PC-3 (cell line): ENCODE measurements around the gene ALOX12B. TPM values are rescaled to one million over a fixed set of nuclear protein-coding genes. Genes with fewer than 3 reads are reported as not detected.

Experiments used
- ATAC-seq: fragments of 200-7000 bp; cut with Tn5 transposase; 2 replicates; pipeline ENCODE4 v1.9.1; 2020; ENCODE audit warnings: mild to moderate bottlenecking, moderate library complexity
- Bru-seq: library from RNA; stranded (reverse); fragments of 400-500 nt; gene quantifications from one replicate; lab custom pipeline; 2021; lab: Mats Ljungman, UMichigan
- BruChase-seq, 2 experiments: library from RNA; stranded (reverse); fragments of 400-500 nt; gene quantifications; one replicate each; lab custom pipeline; 2021; lab: Mats Ljungman, UMichigan
- BruUV-seq: library from RNA; stranded (reverse); fragments of 400-500 nt; replicated peaks from 2 replicates; lab custom pipeline; 2021; lab: Mats Ljungman, UMichigan
- CTCF ChIA-PET: fragments of 300-600 bp; sonication (Branson Sonifier 250); formaldehyde crosslinking; loops from one replicate; lab custom pipeline; 2022; ENCODE audit warnings: antibody characterized with exemption; lab: Charles Lee
- POLR2A ChIA-PET: fragments of 300-600 bp; sonication (Branson Sonifier 250); formaldehyde crosslinking; loops from one replicate; lab custom pipeline; 2022; ENCODE audit warnings: antibody characterized with exemption; ENCODE audit not compliant: unreplicated experiment; lab: Charles Lee
- DNase-seq: peaks from one replicate; pipeline ENCODE4 v3.0.0-alpha.2; 2015
- H2AFZ ChIP-seq: fragments of 300-600 bp; sonication (generic); 2 replicates; pipeline ENCODE4 v1.6.0; 2016; ENCODE audit warnings: antibody characterized with exemption, low read length
- H3F3A ChIP-seq: fragments of 300-600 bp; sonication (generic); one replicate; pipeline ENCODE4 v1.6.0; 2017; ENCODE audit warnings: antibody characterized with exemption, low read length, control low read depth, mild to moderate bottlenecking; ENCODE audit not compliant: unreplicated experiment
- H3K27ac ChIP-seq: fragments of 300-600 bp; sonication (generic); 2 replicates; pipeline ENCODE4 v1.5.1; 2016; ENCODE audit warnings: mild to moderate bottlenecking, low read length
- H3K27me3 ChIP-seq: fragments of 300-600 bp; sonication (generic); 2 replicates; pipeline ENCODE4 v1.6.1; 2016; ENCODE audit warnings: low read length, mixed read lengths
- H3K36me3 ChIP-seq: fragments of 300-600 bp; sonication (generic); 2 replicates; pipeline ENCODE4 v1.6.1; 2016; ENCODE audit warnings: low read depth, mixed run types, low read length, mixed read lengths
- H3K4me1 ChIP-seq: fragments of 300-600 bp; sonication (generic); 2 replicates; pipeline ENCODE4 v1.5.1; 2016; ENCODE audit warnings: low read length; ENCODE audit not compliant: insufficient read depth
- H3K4me2 ChIP-seq: fragments of 300-600 bp; sonication (generic); 2 replicates; pipeline ENCODE4 v1.6.0; 2016; ENCODE audit warnings: low read length
- H3K4me3 ChIP-seq: fragments of 300-600 bp; sonication (generic); 2 replicates; pipeline ENCODE4 v1.5.1; 2016; ENCODE audit warnings: mild to moderate bottlenecking, low read length, mixed read lengths
- H3K79me2 ChIP-seq: fragments of 300-600 bp; sonication (generic); 2 replicates; pipeline ENCODE4 v1.6.1; 2017; ENCODE audit warnings: low read length, mixed read lengths
- H3K9ac ChIP-seq: fragments of 300-600 bp; sonication (generic); 2 replicates; pipeline ENCODE4 v1.6.0; 2016; ENCODE audit warnings: mild to moderate bottlenecking, low read length
- H3K9me2 ChIP-seq: fragments of 300-600 bp; sonication (generic); replicated peaks from 2 replicates; pipeline ENCODE4 v1.6.1; 2016; ENCODE audit warnings: mixed run types, low read length, mixed read lengths
- H3K9me3 ChIP-seq: fragments of 300-600 bp; sonication (generic); 2 replicates; pipeline ENCODE4 v1.6.1; 2016; ENCODE audit warnings: low read length, mixed read lengths
- H4K20me1 ChIP-seq: fragments of 300-600 bp; sonication (generic); 2 replicates; pipeline ENCODE4 v1.6.1; 2016; ENCODE audit warnings: low read length, mixed read lengths
- CTCF ChIP-seq: fragments of 300-600 bp; sonication (generic); conservative IDR thresholded peaks from 2 replicates; pipeline ENCODE4 v1.5.1; 2017; ENCODE audit warnings: antibody characterized with exemption, low read depth, mild to moderate bottlenecking, low read length
- EZH2 ChIP-seq: fragments of 300-600 bp; sonication (generic); IDR thresholded peaks from one replicate; pipeline ENCODE4 v1.6.1; 2017; ENCODE audit warnings: antibody characterized with exemption, mild to moderate bottlenecking, low read length; ENCODE audit not compliant: unreplicated experiment
- EZH2phosphoT487 ChIP-seq: fragments of 300-600 bp; sonication (generic); IDR thresholded peaks from 2 replicates; pipeline ENCODE4 v1.6.1; 2018; ENCODE audit warnings: mild to moderate bottlenecking, antibody characterized with exemption, low read length, borderline replicate concordance
- intact Hi-C: fragments of 100-400 bp; cut with micrococcal nuclease; formaldehyde crosslinking; loops from 2 replicates; pipeline ENCODE4 v1.9.0; 2023
- long read RNA-seq: library from polyadenylated mRNA; unstranded; transcript quantifications from one replicate; pipeline ENCODE4 v2.0.0, GENCODE V29; 2021; ENCODE audit not compliant: unreplicated experiment
- total RNA-seq: library from RNA; depleted of rRNA; stranded (reverse); fragments of >200 nt; gene quantifications from 2 replicates; pipeline ENCODE4 v1.2.3, GENCODE V29; 2014; rRNA removed

The ALOX12B gene
- total RNA-seq (0.55 and 1.2 TPM in 2 replicates), Bru-seq, nascent RNA (percentile 9 among the genes with signal in this experiment), BruChase-seq, experiment 1, labeled RNA remaining after a 6-hour chase (percentile 11 among the genes with signal in this experiment), BruChase-seq, experiment 2, labeled RNA remaining after a 2-hour chase (percentile 11 among the genes with signal in this experiment)
- long read RNA-seq = 0 reads

GRCh38 chr17:8087075-8087951 is at the start of gene ALOX12B:
Gene ALOX12B, minus strand, starts transcription at chr17:8087716. Its CDS starts 274 bp downstream, at chr17:8087442.
- ChIA-PET POLR2A (no interaction called here), CTCF (interaction anchor here (1.0 kb wide), 1 partner anchor 32 kb away, joined by 3 read pairs; no protein-coding TSS in a partner anchor)
- Histone ChIP-seq H4K20me1 (no peaks in the 10 kb centered on the region), H2AFZ (no peak within 1 kb of the TSS), H3K27ac (no peak within 1 kb of the TSS), H3K4me1 (no peaks in the 10 kb centered on the region), H3K27me3 (no peaks in the 10 kb centered on the region), H3K4me3 (no peak within 1 kb of the TSS), H3K4me2 (no peak within 1 kb of the TSS), H3K36me3 (no peaks in the 10 kb centered on the region), H3K9ac (no peak within 1 kb of the TSS), H3K9me2 (no peaks in the 10 kb centered on the region), H3K9me3 (no peaks in the 10 kb centered on the region), H3F3A (no peaks in the 10 kb centered on the region), H3K79me2 (no peaks in the 10 kb centered on the region)
- no peak for TF ChIP-seq EZH2phosphoT487
- TF ChIP-seq EZH2 = no peak
- no peak for TF ChIP-seq CTCF
- ATAC-seq (no peak), DNase-seq (no peak)
- intact Hi-C loops = no loop called here
- BruUV-seq = no TSS peak

GRCh38 chr17:8133941-8134340 is 46.4 kb upstream of the ALOX12B start:
- Histone ChIP-seq H4K20me1 (no peaks in the 10 kb centered on the region), H3K9me3 (no peaks in the 10 kb centered on the region), H3K4me3 (no peak overlapping the region), H3K27ac (no peak overlapping the region), H3K9ac (no peak overlapping the region), H3K4me2 (no peak overlapping the region), H3K9me2 (no peaks in the 10 kb centered on the region), H3K79me2 (no peaks in the 10 kb centered on the region), H2AFZ (no peak overlapping the region), H3K36me3 (no peaks in the 10 kb centered on the region), H3F3A (no peaks in the 10 kb centered on the region), H3K4me1 (peaks cover 6% of the 10 kb centered on the region), H3K27me3 (no peaks in the 10 kb centered on the region)
- TF ChIP-seq EZH2 (no peak), CTCF (no peak), EZH2phosphoT487 (no peak)
- DNase-seq (no peak), ATAC-seq (no peak)
- BruUV-seq = no TSS peak
- intact Hi-C loops = no loop called here
- CTCF ChIA-PET = no interaction called here
- POLR2A ChIA-PET = no interaction called here
